PC-3 (cell line): ENCODE results near the gene FSTL1. TPM values are rescaled to one million over a fixed set of nuclear protein-coding genes. Genes with fewer than 3 reads are reported as not detected.

Experiments used
- ATAC-seq: fragments of 200-7000 bp; cut with Tn5 transposase; 2 replicates; pipeline ENCODE4 v1.9.1; 2020; ENCODE audit warnings: mild to moderate bottlenecking, moderate library complexity
- BruUV-seq: library from RNA; stranded (reverse); fragments of 400-500 nt; replicated peaks from 2 replicates; lab custom pipeline; 2021; lab: Mats Ljungman, UMichigan
- CTCF ChIA-PET: fragments of 300-600 bp; sonication (Branson Sonifier 250); formaldehyde crosslinking; loops from one replicate; lab custom pipeline; 2022; ENCODE audit warnings: antibody characterized with exemption; lab: Charles Lee
- POLR2A ChIA-PET: fragments of 300-600 bp; sonication (Branson Sonifier 250); formaldehyde crosslinking; loops from one replicate; lab custom pipeline; 2022; ENCODE audit warnings: antibody characterized with exemption; ENCODE audit not compliant: unreplicated experiment; lab: Charles Lee
- DNase-seq: peaks from one replicate; pipeline ENCODE4 v3.0.0-alpha.2; 2015
- H2AFZ ChIP-seq: fragments of 300-600 bp; sonication (generic); 2 replicates; pipeline ENCODE4 v1.6.0; 2016; ENCODE audit warnings: antibody characterized with exemption, low read length
- H3F3A ChIP-seq: fragments of 300-600 bp; sonication (generic); one replicate; pipeline ENCODE4 v1.6.0; 2017; ENCODE audit warnings: antibody characterized with exemption, low read length, control low read depth, mild to moderate bottlenecking; ENCODE audit not compliant: unreplicated experiment
- H3K27ac ChIP-seq: fragments of 300-600 bp; sonication (generic); 2 replicates; pipeline ENCODE4 v1.5.1; 2016; ENCODE audit warnings: mild to moderate bottlenecking, low read length
- H3K27me3 ChIP-seq: fragments of 300-600 bp; sonication (generic); 2 replicates; pipeline ENCODE4 v1.6.1; 2016; ENCODE audit warnings: low read length, mixed read lengths
- H3K36me3 ChIP-seq: fragments of 300-600 bp; sonication (generic); 2 replicates; pipeline ENCODE4 v1.6.1; 2016; ENCODE audit warnings: low read depth, mixed run types, low read length, mixed read lengths
- H3K4me1 ChIP-seq: fragments of 300-600 bp; sonication (generic); 2 replicates; pipeline ENCODE4 v1.5.1; 2016; ENCODE audit warnings: low read length; ENCODE audit not compliant: insufficient read depth
- H3K4me2 ChIP-seq: fragments of 300-600 bp; sonication (generic); 2 replicates; pipeline ENCODE4 v1.6.0; 2016; ENCODE audit warnings: low read length
- H3K4me3 ChIP-seq: fragments of 300-600 bp; sonication (generic); 2 replicates; pipeline ENCODE4 v1.5.1; 2016; ENCODE audit warnings: mild to moderate bottlenecking, low read length, mixed read lengths
- H3K79me2 ChIP-seq: fragments of 300-600 bp; sonication (generic); 2 replicates; pipeline ENCODE4 v1.6.1; 2017; ENCODE audit warnings: low read length, mixed read lengths
- H3K9ac ChIP-seq: fragments of 300-600 bp; sonication (generic); 2 replicates; pipeline ENCODE4 v1.6.0; 2016; ENCODE audit warnings: mild to moderate bottlenecking, low read length
- H3K9me2 ChIP-seq: fragments of 300-600 bp; sonication (generic); replicated peaks from 2 replicates; pipeline ENCODE4 v1.6.1; 2016; ENCODE audit warnings: mixed run types, low read length, mixed read lengths
- H3K9me3 ChIP-seq: fragments of 300-600 bp; sonication (generic); 2 replicates; pipeline ENCODE4 v1.6.1; 2016; ENCODE audit warnings: low read length, mixed read lengths
- H4K20me1 ChIP-seq: fragments of 300-600 bp; sonication (generic); 2 replicates; pipeline ENCODE4 v1.6.1; 2016; ENCODE audit warnings: low read length, mixed read lengths
- CTCF ChIP-seq: fragments of 300-600 bp; sonication (generic); conservative IDR thresholded peaks from 2 replicates; pipeline ENCODE4 v1.5.1; 2017; ENCODE audit warnings: antibody characterized with exemption, low read depth, mild to moderate bottlenecking, low read length
- EZH2 ChIP-seq: fragments of 300-600 bp; sonication (generic); IDR thresholded peaks from one replicate; pipeline ENCODE4 v1.6.1; 2017; ENCODE audit warnings: antibody characterized with exemption, mild to moderate bottlenecking, low read length; ENCODE audit not compliant: unreplicated experiment
- EZH2phosphoT487 ChIP-seq: fragments of 300-600 bp; sonication (generic); IDR thresholded peaks from 2 replicates; pipeline ENCODE4 v1.6.1; 2018; ENCODE audit warnings: mild to moderate bottlenecking, antibody characterized with exemption, low read length, borderline replicate concordance
- intact Hi-C: fragments of 100-400 bp; cut with micrococcal nuclease; formaldehyde crosslinking; loops from 2 replicates; pipeline ENCODE4 v1.9.0; 2023
- total RNA-seq: library from RNA; depleted of rRNA; stranded (reverse); fragments of >200 nt; gene quantifications from 2 replicates; pipeline ENCODE4 v1.2.3, GENCODE V29; 2014

Gene FSTL1
- total RNA-seq, 1 experiment from 2014 or later: 178 TPM

GRCh38 chr3:120348991-120349854, 101.6 kb downstream of the FSTL1 start, which contains the start of gene LRRC58:
Gene LRRC58 (minus strand): TSS chr3:120349354. CDS start chr3:120349243, 111 bp downstream.
- H3K27me3 ChIP-seq: no peaks in the 10 kb centered on the region
- no peaks in the 10 kb centered on the region for H3K9me2 ChIP-seq
- POLR2A ChIA-PET: interaction anchor here (0.6 to 0.7 kb wide), 2 partner anchors 40 to 108 kb away, joined by 5 to 11 read pairs; no protein-coding TSS in a partner anchor
- peaks cover 41% of the 10 kb centered on the region for H3K4me1 ChIP-seq
- no peaks in the 10 kb centered on the region for H3K9me3 ChIP-seq
- H3K9ac ChIP-seq: peak within 1 kb of the TSS; percentile 78
- H2AFZ ChIP-seq: peak within 1 kb of the TSS; percentile 91
- DNase-seq: peak; percentile 99
- H3F3A ChIP-seq: no peaks in the 10 kb centered on the region
- CTCF ChIA-PET: interaction anchor here (0.5 to 2.7 kb wide), 5 partner anchors 8 to 914 kb away, joined by 3 to 17 read pairs (median 3); no protein-coding TSS in a partner anchor
- peak within 1 kb of the TSS; percentile 51 for H3K27ac ChIP-seq
- H3K36me3 ChIP-seq: peaks cover 4% of the 10 kb centered on the region
- H3K4me3 ChIP-seq: peak within 1 kb of the TSS; percentile 74
- peak within 1 kb of the TSS; percentile 90 for H3K4me2 ChIP-seq
- H3K79me2 ChIP-seq: peaks cover 55% of the 10 kb centered on the region
- TSS peak; percentile 93 for BruUV-seq
- TF ChIP-seq CTCF (peak; percentile 52), EZH2phosphoT487 (peak; percentile 92), EZH2 (no peak)
- peak; percentile 91 for ATAC-seq
- intact Hi-C loops: loop anchor here (1.0 to 2.0 kb wide), 3 partner anchors 68 to 210 kb away; no protein-coding TSS in a partner anchor
- peaks cover 37% of the 10 kb centered on the region for H4K20me1 ChIP-seq

GRCh38 chr3:120348065-120348990, 102.5 kb downstream of the FSTL1 start:
- Histone ChIP-seq H3K9me3 (no peaks in the 10 kb centered on the region), H3K79me2 (peaks cover 64% of the 10 kb centered on the region), H3K27ac (peak overlapping the region; percentile 51), H3K4me2 (peak overlapping the region; percentile 90), H3K27me3 (no peaks in the 10 kb centered on the region), H3K36me3 (peaks cover 4% of the 10 kb centered on the region), H3K9me2 (no peaks in the 10 kb centered on the region), H2AFZ (peak overlapping the region; percentile 91), H4K20me1 (peaks cover 45% of the 10 kb centered on the region), H3K9ac (peak overlapping the region; percentile 78), H3K4me1 (peaks cover 44% of the 10 kb centered on the region), H3K4me3 (peak overlapping the region; percentile 74), H3F3A (no peaks in the 10 kb centered on the region)
- BruUV-seq: TSS peak; percentile 45
- ChIA-PET POLR2A (no interaction called here), CTCF (interaction anchor here (0.5 to 2.7 kb wide), 4 partner anchors 9 to 913 kb away, joined by 3 to 17 read pairs (median 3); no protein-coding TSS in a partner anchor)
- peak; percentile 48 for ATAC-seq
- intact Hi-C loops: loop anchor here (2.0 kb wide), 2 partner anchors 104 to 210 kb away; no protein-coding TSS in a partner anchor
- peak; percentile 32 for DNase-seq
- TF ChIP-seq CTCF (no peak), EZH2phosphoT487 (no peak), EZH2 (no peak)
